HEK293T (cell line): ENCODE data around the gene LAYN.

Source experiments
- BHLHE40 ChIP-seq: fragments of 450-650 bp; IDR thresholded peaks from 2 replicates; pipeline ENCODE4 v1.6.1; 2016; ENCODE audit warnings: mild to moderate bottlenecking, moderate library complexity, borderline replicate concordance
- CTBP1 ChIP-seq: fragments of 450-650 bp; IDR thresholded peaks from 2 replicates; pipeline ENCODE4 v1.6.1; 2016; ENCODE audit warnings: borderline replicate concordance
- ELF4 ChIP-seq: fragments of 450-650 bp; IDR thresholded peaks from 2 replicates; pipeline ENCODE4 v1.6.1; 2017; ENCODE audit warnings: antibody characterized with exemption
- FOXA1 ChIP-seq: fragments of 450-650 bp; IDR thresholded peaks from 2 replicates; pipeline ENCODE4 v1.6.1; 2016; ENCODE audit warnings: mild to moderate bottlenecking
- FOXK2 ChIP-seq: fragments of 450-650 bp; IDR thresholded peaks from 2 replicates; pipeline ENCODE4 v1.6.1; 2016; ENCODE audit warnings: mild to moderate bottlenecking
- FOXM1 ChIP-seq: fragments of 450-650 bp; IDR thresholded peaks from 2 replicates; pipeline ENCODE4 v1.6.1; 2017; ENCODE audit warnings: mild to moderate bottlenecking, borderline replicate concordance
- HDGF ChIP-seq: fragments of 450-650 bp; IDR thresholded peaks from 2 replicates; pipeline ENCODE4 v1.6.1; 2017; ENCODE audit warnings: antibody characterized with exemption, borderline replicate concordance
- L3MBTL2 ChIP-seq: fragments of 450-650 bp; conservative IDR thresholded peaks from 2 replicates; pipeline ENCODE4 v1.6.1; 2016; ENCODE audit warnings: mild to moderate bottlenecking
- PKNOX1 ChIP-seq: fragments of 450-650 bp; IDR thresholded peaks from 2 replicates; pipeline ENCODE4 v1.6.1; 2016
- SP1 ChIP-seq: fragments of 450-650 bp; IDR thresholded peaks from 2 replicates; pipeline ENCODE4 v1.6.1; 2017
- SUZ12 ChIP-seq: fragments of 450-650 bp; IDR thresholded peaks from 2 replicates; pipeline ENCODE4 v1.6.1; 2016; ENCODE audit warnings: mild to moderate bottlenecking
- TARDBP ChIP-seq: fragments of 450-650 bp; IDR thresholded peaks from 2 replicates; pipeline ENCODE4 v1.6.1; 2016
- ZNF384 ChIP-seq: fragments of 450-650 bp; IDR thresholded peaks from 2 replicates; pipeline ENCODE4 v1.6.1; 2016

DNA sequence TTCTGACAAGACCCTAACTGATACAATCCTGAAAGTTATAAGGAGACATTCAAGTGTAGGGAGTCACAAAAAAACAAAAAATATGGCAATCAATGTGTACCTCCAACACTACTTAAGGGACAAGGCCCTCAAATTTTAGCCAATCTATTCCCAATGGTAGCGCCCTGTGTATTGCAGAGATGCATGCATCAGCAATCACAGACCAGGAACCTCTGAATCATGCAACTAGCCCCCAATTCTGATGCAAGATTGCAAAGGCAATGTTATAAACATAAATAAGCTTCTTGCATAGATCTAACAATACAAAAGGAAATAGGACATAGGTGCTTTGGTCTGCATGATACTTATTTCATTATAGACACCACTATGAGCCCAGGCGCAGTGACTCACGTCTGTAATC is 32.1 kb downstream of the LAYN start:
- TF ChIP-seq SP1 = no peak
- TF ChIP-seq HDGF = no peak
- TF ChIP-seq FOXA1 = no peak
- no peak for TF ChIP-seq SUZ12
- no peak for TF ChIP-seq TARDBP
- no peak for TF ChIP-seq L3MBTL2
- no peak for TF ChIP-seq BHLHE40
- TF ChIP-seq CTBP1 = no peak
- no peak for TF ChIP-seq ELF4
- TF ChIP-seq ZNF384 = no peak
- TF ChIP-seq FOXK2 = no peak
- no peak for TF ChIP-seq FOXM1
- TF ChIP-seq PKNOX1 = no peak
